Activated B cell treated with CpG ODN at 0.5 μM for 24 hours (primary cell): ENCODE measurements around the gene CHCHD1. TPM values are rescaled to one million over a fixed set of nuclear protein-coding genes. Genes with fewer than 3 reads are reported as not detected.

ENCODE experiments used
- ATAC-seq: fragments of 200-7000 bp; cut with Tn5 transposase; one replicate; pipeline ENCODE4 v1.10.0; 2021; ENCODE audit warnings: low read depth, mild to moderate bottlenecking, moderate library complexity
- CTCF ChIA-PET: fragments of 350-600 bp; sonication (Branson Sonifier 250); formaldehyde crosslinking; loops from one replicate; lab custom pipeline; 2021; ENCODE audit warnings: antibody characterized with exemption; lab: Charles Lee
- POLR2A ChIA-PET: fragments of 350-600 bp; sonication (Branson Sonifier 250); formaldehyde crosslinking; loops from one replicate; lab custom pipeline; 2021; ENCODE audit warnings: antibody characterized with exemption; lab: Charles Lee
- DNase-seq: peaks from one replicate; pipeline ENCODE4 v3.0.0; 2022
- H3K27ac Mint-ChIP-seq: one replicate; pipeline ENCODE4 v1.8.0; 2020; ENCODE audit warnings: mixed read lengths
- H3K27me3 Mint-ChIP-seq: one replicate; pipeline ENCODE4 v1.8.0; 2021; ENCODE audit warnings: mixed read lengths
- H3K36me3 Mint-ChIP-seq: one replicate; pipeline ENCODE4 v1.8.0; 2021; ENCODE audit warnings: low read depth, mixed read lengths
- H3K4me1 Mint-ChIP-seq: one replicate; pipeline ENCODE4 v1.8.0; 2021; ENCODE audit warnings: mixed read lengths
- H3K4me3 Mint-ChIP-seq: one replicate; pipeline ENCODE4 v1.8.0; 2020; ENCODE audit warnings: mild to moderate bottlenecking, mixed read lengths
- H3K9me3 Mint-ChIP-seq: one replicate; pipeline ENCODE4 v1.8.0; 2020; ENCODE audit warnings: mixed read lengths
- CTCF ChIP-seq: fragments of 200-600 bp; IDR thresholded peaks from one replicate; pipeline ENCODE4 v1.8.0; 2022; ENCODE audit warnings: antibody characterized with exemption, mild to moderate bottlenecking
- intact Hi-C: fragments of 100-400 bp; cut with micrococcal nuclease; formaldehyde crosslinking; loops from one replicate; pipeline ENCODE4 v1.15.1; 2024
- total RNA-seq: library from RNA; stranded (reverse); gene quantifications from 2 replicates; pipeline ENCODE4 v1.2.3, GENCODE V29; 2022

The CHCHD1 gene
- total RNA-seq, 1 donor from 2014 or later = 19.3 TPM

DNA sequence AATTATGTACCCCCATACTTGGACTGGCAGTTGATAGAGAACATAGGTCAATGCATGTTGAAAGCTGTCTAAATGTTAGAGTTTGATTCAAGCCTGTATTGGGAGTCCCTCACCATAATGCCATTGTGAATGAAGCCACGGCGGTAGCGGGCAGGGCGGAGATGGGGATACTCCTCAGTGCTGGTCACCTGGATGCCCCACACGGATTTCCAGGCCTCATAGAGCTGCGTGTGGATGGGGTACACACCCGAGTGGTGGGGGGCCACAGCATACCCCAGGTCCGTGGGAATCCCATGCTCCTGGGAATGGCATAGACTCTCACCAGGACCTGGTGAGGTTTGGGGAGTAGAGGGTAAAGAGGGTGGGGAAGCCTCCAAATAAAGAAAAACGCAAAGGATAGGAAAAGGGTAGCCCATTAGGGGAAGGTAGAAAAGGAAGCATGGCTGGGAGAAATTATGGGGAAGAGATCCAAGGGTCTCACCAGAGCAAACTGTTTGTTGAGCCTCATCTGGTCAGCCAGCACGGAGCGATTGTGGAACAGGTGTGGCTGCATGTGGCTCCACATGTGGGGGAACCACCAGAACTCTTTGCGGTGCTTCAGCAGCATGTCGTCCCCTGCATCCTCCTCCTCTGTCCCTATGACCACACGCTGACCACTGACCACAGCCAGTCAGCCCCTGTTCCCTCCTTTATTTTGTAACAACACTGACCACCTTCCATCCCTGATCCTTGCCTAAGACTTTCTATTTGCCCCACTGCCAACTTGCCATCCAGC lies 24.5 kb downstream of the CHCHD1 start:
- Mint-ChIP-seq H3K4me3 (no peak overlapping the region), H3K27ac (no peak overlapping the region), H3K27me3 (no peaks in the 10 kb centered on the region), H3K9me3 (no peaks in the 10 kb centered on the region), H3K4me1 (peaks cover 41% of the 10 kb centered on the region), H3K36me3 (peaks cover 81% of the 10 kb centered on the region)
- TF ChIP-seq CTCF = no peak
- CTCF ChIA-PET = no interaction called here
- POLR2A ChIA-PET = interaction anchor here (1.0 kb wide), 1 partner anchor 22 kb away, joined by 5 read pairs; the partner anchor contains the start of gene ZSWIM8
- intact Hi-C loops = no loop called here
- DNase-seq (no peak), ATAC-seq (no peak)

GRCh38 chr10:73807471-73807870 lies 25.6 kb downstream of the CHCHD1 start:
- Mint-ChIP-seq H3K9me3 (no peaks in the 10 kb centered on the region), H3K27ac (no peak overlapping the region), H3K27me3 (no peaks in the 10 kb centered on the region), H3K36me3 (peaks cover 70% of the 10 kb centered on the region), H3K4me1 (peaks cover 41% of the 10 kb centered on the region), H3K4me3 (no peak overlapping the region)
- TF ChIP-seq CTCF = no peak
- intact Hi-C loops = no loop called here
- POLR2A ChIA-PET = interaction anchor here (0.6 to 1.0 kb wide), 2 partner anchors 23 to 348 kb away, joined by 4 to 5 read pairs; partner anchors contain the start of gene ZSWIM8
- DNase-seq (no peak), ATAC-seq (no peak)
- CTCF ChIA-PET = no interaction called here

GRCh38 chr10:73808021-73808815 lies 26.4 kb downstream of the CHCHD1 start:
- TF ChIP-seq CTCF = no peak
- Mint-ChIP-seq H3K4me1 (peaks cover 41% of the 10 kb centered on the region), H3K27ac (peak overlapping the region; percentile 6), H3K9me3 (no peaks in the 10 kb centered on the region), H3K4me3 (no peak overlapping the region), H3K36me3 (peaks cover 63% of the 10 kb centered on the region), H3K27me3 (no peaks in the 10 kb centered on the region)
- intact Hi-C loops = no loop called here
- no peak for ATAC-seq
- no peak for DNase-seq
- ChIA-PET POLR2A (interaction anchor here (0.6 to 1.2 kb wide), 7 partner anchors 8 to 1539 kb away, joined by 3 to 9 read pairs (median 3); partner anchors contain the start of gene ZSWIM8), CTCF (interaction anchor here (1.7 kb wide), 1 partner anchor 35 kb away, joined by 6 read pairs; a partner anchor contains a TSS)

DNA sequence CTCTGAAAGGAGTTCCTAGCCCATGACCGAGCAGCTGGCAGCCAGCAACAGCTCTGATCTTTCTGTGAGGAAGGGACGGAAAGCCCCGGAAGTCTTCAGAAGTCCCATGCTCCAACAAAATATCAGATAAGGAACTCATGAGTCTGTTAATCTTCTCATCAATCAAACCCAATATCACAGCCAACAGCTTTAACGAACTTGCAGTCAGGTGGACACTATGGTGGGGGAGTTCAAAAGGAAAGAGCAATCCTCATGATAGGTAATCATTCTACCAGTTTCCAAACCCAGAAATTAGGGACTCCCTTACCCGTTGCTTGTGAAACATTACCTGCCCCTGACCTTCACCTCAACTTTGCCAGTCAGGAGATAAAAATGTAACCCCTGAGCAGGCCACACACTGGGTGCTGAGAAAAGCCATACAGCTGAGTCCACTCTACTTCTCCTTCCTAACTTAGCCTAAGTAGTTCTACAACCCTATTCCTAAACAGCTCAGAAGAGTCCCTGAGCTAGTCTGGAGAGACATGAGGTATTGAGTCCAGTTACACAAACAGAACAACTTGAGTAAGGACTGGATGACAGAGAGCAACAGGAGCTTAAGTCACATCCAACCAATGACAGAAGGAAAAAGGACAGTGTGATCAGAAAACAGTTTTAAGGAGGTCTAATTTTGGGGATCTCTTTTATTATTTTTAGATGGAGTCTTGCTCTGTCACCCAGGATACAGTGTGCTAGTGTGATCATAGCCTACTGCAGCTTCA lies 27.4 kb downstream of the CHCHD1 start:
- Mint-ChIP-seq H3K36me3 (peaks cover 58% of the 10 kb centered on the region), H3K4me1 (peaks cover 32% of the 10 kb centered on the region), H3K27ac (peak overlapping the region; percentile 36), H3K27me3 (no peaks in the 10 kb centered on the region), H3K9me3 (no peaks in the 10 kb centered on the region), H3K4me3 (peak overlapping the region; percentile 39)
- no peak for DNase-seq
- no peak for ATAC-seq
- intact Hi-C loops = no loop called here
- CTCF ChIA-PET = interaction anchor here (0.8 to 1.7 kb wide), 3 partner anchors 36 to 70 kb away, joined by 3 to 6 read pairs (median 3); a partner anchor contains a TSS
- POLR2A ChIA-PET = interaction anchor here (0.5 to 2.1 kb wide), 13 partner anchors 9 to 1540 kb away, joined by 3 to 19 read pairs (median 4); partner anchors contain the start of gene ZSWIM8
- no peak for TF ChIP-seq CTCF
